HT1080 (cell line): ENCODE results near the gene CLIC2. TPM values are rescaled to one million over a fixed set of nuclear protein-coding genes. Genes with fewer than 3 reads are reported as not detected.
A peak's percentile ranks its signal among the peaks of the same experiment; 100 is the strongest.

Experiments used
- DNase-seq: peaks from one replicate; pipeline ENCODE4 v3.0.0-alpha.2; 2015; ENCODE audit warnings: low read depth
- small RNA-seq: library from RNA; depleted of rRNA; stranded (forward); fragments of <200 nt; gene quantifications from one replicate; pipeline ENCODE3, GENCODE V24; 2014
- total RNA-seq: library from RNA; depleted of rRNA; stranded (reverse); fragments of >200 nt; shearing (Covaris generic); gene quantifications from 2 replicates; pipeline ENCODE4 v1.2.3, GENCODE V29; 2014; rRNA removed

The CLIC2 gene
- total RNA-seq, 1 experiment from 2014 or later: 0.16 TPM

GRCh38 chrX:155263854-155264628 is 70.4 kb downstream of the CLIC2 start, which contains the start of gene RAB39B:
TSS of gene RAB39B (minus strand) at chrX:155264491. CDS start at chrX:155264288, 203 bp downstream.
- DNase-seq: peak; percentile 61

DNA sequence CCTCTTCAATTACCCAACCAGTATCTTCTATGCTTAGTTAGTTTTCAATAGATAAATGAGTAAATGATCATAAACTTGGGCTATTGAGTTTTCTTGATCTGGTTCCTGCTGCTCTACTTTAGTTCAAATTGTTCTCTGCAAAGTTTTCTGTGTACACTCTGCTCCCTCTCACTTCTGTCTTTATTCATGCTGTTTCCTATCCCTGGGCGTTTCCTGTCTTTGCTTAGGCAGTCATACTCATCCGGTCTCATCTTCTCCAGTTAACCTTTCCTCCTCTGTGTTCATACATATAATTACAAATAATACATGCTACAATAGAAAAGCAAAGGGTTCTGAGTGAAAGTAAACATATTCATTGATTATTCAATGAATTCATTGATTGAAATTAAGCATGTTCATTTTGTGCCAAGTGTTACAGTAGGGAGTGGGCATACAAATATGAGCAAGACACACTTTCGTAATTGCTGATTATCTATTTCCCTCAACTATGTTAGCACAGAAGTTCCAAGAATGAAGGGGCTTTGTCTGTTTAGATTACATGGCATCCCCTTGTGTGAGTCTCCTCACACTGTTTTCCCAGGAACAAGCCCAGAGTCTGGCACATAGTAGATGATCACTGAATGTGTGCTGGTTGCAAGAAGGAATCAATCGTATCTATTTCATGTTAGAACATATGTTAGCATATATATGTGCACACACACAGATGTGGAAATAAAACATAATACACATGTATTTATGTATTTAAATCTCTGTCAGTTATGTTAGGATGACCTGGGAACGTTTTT is 71.3 kb downstream of the CLIC2 start:
- no peak for DNase-seq

- DNase-seq: no peak
Measured at GRCh38 chrX:155259752-155260151, 74.7 kb downstream of the CLIC2 start.

GRCh38 chrX:155251391-155251790 is 83.0 kb downstream of the CLIC2 start:
- no peak for DNase-seq

- no peak for DNase-seq
Measured at GRCh38 chrX:155247497-155247896, 86.9 kb downstream of the CLIC2 start.

DNA sequence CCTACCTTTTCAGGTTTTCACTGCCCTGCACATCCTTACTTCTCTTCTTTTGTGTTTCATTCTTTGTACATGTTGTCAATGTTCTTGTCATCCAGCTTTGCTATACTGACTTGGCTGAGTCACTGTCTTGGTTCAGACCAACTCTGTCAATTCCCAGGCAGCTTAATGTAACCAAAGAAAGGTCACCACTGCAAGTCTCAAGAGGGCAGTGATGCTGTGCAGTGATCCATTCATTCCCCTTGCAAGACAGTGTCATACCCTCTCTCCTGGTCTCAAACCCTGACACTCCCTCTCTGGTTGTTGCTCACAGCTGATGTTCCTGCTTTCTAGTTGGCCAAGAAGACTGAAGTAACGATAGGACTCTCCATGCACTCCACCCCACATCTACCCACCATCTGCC is 87.7 kb downstream of the CLIC2 start:
- peak; percentile 0 for DNase-seq

DNA sequence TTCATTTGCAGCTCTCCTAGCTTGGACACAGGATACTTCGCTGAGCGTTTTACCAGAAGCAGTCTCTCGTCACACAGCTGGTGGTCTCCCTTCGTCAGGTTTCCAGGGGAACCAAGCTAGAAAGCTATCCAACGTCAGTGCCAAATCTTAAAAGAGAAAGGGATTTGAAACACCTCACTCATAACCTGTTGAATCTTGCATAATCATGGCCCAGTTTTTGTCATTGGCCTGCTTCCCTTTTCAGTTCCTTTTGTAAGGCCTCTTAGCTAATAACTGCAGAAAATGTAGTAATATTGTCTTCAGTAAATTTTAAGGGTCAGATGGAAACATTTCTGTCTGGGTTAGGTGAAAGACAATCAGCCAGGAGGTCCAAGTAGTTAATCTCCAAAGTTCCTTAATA is 92.1 kb downstream of the CLIC2 start:
- no peak for DNase-seq

- no peak for DNase-seq
Measured at GRCh38 chrX:155237719-155238118, 96.7 kb downstream of the CLIC2 start.

GRCh38 chrX:155235891-155236290 is 98.5 kb downstream of the CLIC2 start:
- no peak for DNase-seq

DNA sequence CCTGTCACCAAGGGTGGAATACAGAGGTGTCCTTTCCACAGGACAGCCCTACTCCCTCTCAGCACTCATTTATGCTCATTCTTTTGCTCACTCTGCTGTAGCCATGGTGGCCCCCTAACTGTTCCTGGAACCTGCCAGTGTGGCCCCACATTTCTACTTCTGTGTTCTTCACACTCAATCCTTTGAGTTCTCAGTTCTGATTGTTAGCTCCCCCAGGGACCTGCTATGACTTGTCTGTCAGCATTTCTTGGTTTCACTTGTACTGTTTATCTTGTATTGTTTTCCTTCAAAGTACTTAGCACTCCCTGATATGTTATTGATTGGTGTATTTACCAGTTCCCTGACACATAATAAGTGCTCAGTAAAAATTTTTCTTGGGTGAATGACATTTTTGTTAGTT is 103.3 kb downstream of the CLIC2 start:
- no peak for DNase-seq

Small RNAs within 50 kb of the gene (small RNA-seq; reads per million reads assigned to genes)
- gene AC234781.4: not detected
- not detected for gene MIR1184-2

Other genes starting within 250 kb of the CLIC2 start
- 53.7 and 55.9 TPM in 2 replicates for gene VBP1, start 118.2 kb downstream of the CLIC2 start, total RNA-seq
- gene RAB39B, start 70.1 kb downstream of the CLIC2 start, total RNA-seq: 0.50 and 0.85 TPM in 2 replicates
- gene F8A2, start 47.5 kb upstream of the CLIC2 start, total RNA-seq: not detected in 2 replicates
- gene F8A3, start 124.0 kb upstream of the CLIC2 start, total RNA-seq: 0.06 and 1.6 TPM in 2 replicates